MG63 (cell line): Measurements from ENCODE around the gene UPP1. TPM values are rescaled to one million over a fixed set of nuclear protein-coding genes. Genes with fewer than 3 reads are reported as not detected.

ENCODE experiments used
- DNase-seq: peaks from one replicate; pipeline ENCODE4 v3.0.0-alpha.2; 2020
- H3K27me3 ChIP-seq: fragments of 250-450 bp; sonication (Bioruptor Pico); 2 replicates; pipeline ENCODE4 v1.5.1; 2020; ENCODE audit warnings: mild to moderate bottlenecking, moderate library complexity
- H3K36me3 ChIP-seq: fragments of 250-450 bp; sonication (Bioruptor Pico); 2 replicates; pipeline ENCODE4 v1.5.1; 2020; ENCODE audit warnings: mild to moderate bottlenecking, moderate library complexity
- H3K4me3 ChIP-seq: fragments of 250-450 bp; sonication (Bioruptor Pico); 2 replicates; pipeline ENCODE4 v1.5.1; 2020; ENCODE audit warnings: mild to moderate bottlenecking, moderate library complexity
- H3K9me3 ChIP-seq: fragments of 250-450 bp; sonication (Bioruptor Pico); 2 replicates; pipeline ENCODE4 v1.5.1; 2020; ENCODE audit warnings: mild to moderate bottlenecking, moderate library complexity
- total RNA-seq: library from RNA; depleted of rRNA; stranded (reverse); fragments of >200 nt; shearing (Covaris generic); gene quantifications from 2 replicates; pipeline ENCODE4 v1.2.3, GENCODE V29; 2014; ENCODE audit warnings: low replicate concordance; rRNA removed

The UPP1 gene
- 4.9 and 6.2 TPM in 2 replicates for total RNA-seq

GRCh38 chr7:48089046-48090003, at the start of gene UPP1:
TSS of gene UPP1 (plus strand) at chr7:48089265. CDS start at chr7:48094784, 5,519 bp downstream.
- no peaks in the 10 kb centered on the region for H3K36me3 ChIP-seq
- DNase-seq = no peak
- H3K9me3 ChIP-seq = no peaks in the 10 kb centered on the region
- H3K27me3 ChIP-seq = no peaks in the 10 kb centered on the region
- H3K4me3 ChIP-seq = peak within 1 kb of the TSS; percentile 51

- H3K4me3 ChIP-seq = no peak overlapping the region
- H3K9me3 ChIP-seq = no peaks in the 10 kb centered on the region
- no peak for DNase-seq
- H3K36me3 ChIP-seq = no peaks in the 10 kb centered on the region
- H3K27me3 ChIP-seq = peaks cover 3% of the 10 kb centered on the region
Measured at GRCh38 chr7:48040944-48041652, 48.0 kb upstream of the UPP1 start.

- Histone ChIP-seq H3K9me3 (no peaks in the 10 kb centered on the region), H3K27me3 (no peaks in the 10 kb centered on the region), H3K36me3 (no peaks in the 10 kb centered on the region), H3K4me3 (no peak overlapping the region)
- no peak for DNase-seq
Measured at GRCh38 chr7:48041653-48041970, 47.5 kb upstream of the UPP1 start.

GRCh38 chr7:48042216-48042615, 46.8 kb upstream of the UPP1 start:
- Histone ChIP-seq H3K9me3 (no peaks in the 10 kb centered on the region), H3K4me3 (no peak overlapping the region), H3K27me3 (no peaks in the 10 kb centered on the region), H3K36me3 (no peaks in the 10 kb centered on the region)
- no peak for DNase-seq

GRCh38 chr7:48042636-48043035, 46.4 kb upstream of the UPP1 start:
- DNase-seq = no peak
- Histone ChIP-seq H3K4me3 (no peak overlapping the region), H3K36me3 (no peaks in the 10 kb centered on the region), H3K9me3 (no peaks in the 10 kb centered on the region), H3K27me3 (no peaks in the 10 kb centered on the region)

GRCh38 chr7:48045195-48045765, 43.8 kb upstream of the UPP1 start:
- no peak overlapping the region for H3K4me3 ChIP-seq
- no peaks in the 10 kb centered on the region for H3K36me3 ChIP-seq
- no peaks in the 10 kb centered on the region for H3K27me3 ChIP-seq
- no peaks in the 10 kb centered on the region for H3K9me3 ChIP-seq
- no peak for DNase-seq

GRCh38 chr7:48046458-48046857, 42.6 kb upstream of the UPP1 start:
- Histone ChIP-seq H3K27me3 (no peaks in the 10 kb centered on the region), H3K9me3 (no peaks in the 10 kb centered on the region), H3K4me3 (no peak overlapping the region), H3K36me3 (no peaks in the 10 kb centered on the region)
- DNase-seq = no peak

GRCh38 chr7:48048113-48048512, 41.0 kb upstream of the UPP1 start:
- DNase-seq = no peak
- Histone ChIP-seq H3K4me3 (no peak overlapping the region), H3K9me3 (no peaks in the 10 kb centered on the region), H3K36me3 (no peaks in the 10 kb centered on the region), H3K27me3 (no peaks in the 10 kb centered on the region)

GRCh38 chr7:48049850-48050249, 39.2 kb upstream of the UPP1 start:
- no peaks in the 10 kb centered on the region for H3K9me3 ChIP-seq
- no peaks in the 10 kb centered on the region for H3K36me3 ChIP-seq
- DNase-seq = no peak

GRCh38 chr7:48052748-48053147, 36.3 kb upstream of the UPP1 start:
- Histone ChIP-seq H3K36me3 (no peaks in the 10 kb centered on the region), H3K9me3 (0 out of 2 replicates have a peak, but pooled peaks cover 4% of the 10 kb centered on the region), H3K27me3 (no peaks in the 10 kb centered on the region), H3K4me3 (no peak overlapping the region)
- no peak for DNase-seq

More at GRCh38 chr7:48049850-48050249, 39.2 kb upstream of the UPP1 start:
- Histone ChIP-seq H3K4me3 (no peak overlapping the region), H3K27me3 (no peaks in the 10 kb centered on the region)

- H3K27me3 ChIP-seq = no peaks in the 10 kb centered on the region
- H3K36me3 ChIP-seq = no peaks in the 10 kb centered on the region
- DNase-seq = no peak
- no peak overlapping the region for H3K4me3 ChIP-seq
- H3K9me3 ChIP-seq = 0 out of 2 replicates have a peak, but pooled peaks cover 4% of the 10 kb centered on the region
Measured at GRCh38 chr7:48053736-48054135, 35.3 kb upstream of the UPP1 start.

GRCh38 chr7:48058990-48059389, 30.1 kb upstream of the UPP1 start:
- DNase-seq = no peak
- H3K27me3 ChIP-seq = no peaks in the 10 kb centered on the region; the same call in 1 of the 2 replicates
- peaks cover 9% of the 10 kb centered on the region; the same call in 1 of the 2 replicates for H3K9me3 ChIP-seq
- H3K36me3 ChIP-seq = no peaks in the 10 kb centered on the region
- H3K4me3 ChIP-seq = no peak overlapping the region

- no peak for DNase-seq
Measured at GRCh38 chr7:48059706-48060105, 29.4 kb upstream of the UPP1 start.

GRCh38 chr7:48063985-48064384, 25.1 kb upstream of the UPP1 start:
- Histone ChIP-seq H3K36me3 (no peaks in the 10 kb centered on the region), H3K27me3 (no peaks in the 10 kb centered on the region; the same call in 1 of the 2 replicates), H3K4me3 (no peak overlapping the region), H3K9me3 (peaks cover 5% of the 10 kb centered on the region; the same call in 1 of the 2 replicates)
- DNase-seq = no peak

More at GRCh38 chr7:48059706-48060105, 29.4 kb upstream of the UPP1 start:
- Histone ChIP-seq H3K9me3 (peaks cover 9% of the 10 kb centered on the region; the same call in 1 of the 2 replicates), H3K4me3 (no peak overlapping the region), H3K27me3 (no peaks in the 10 kb centered on the region; the same call in 1 of the 2 replicates), H3K36me3 (no peaks in the 10 kb centered on the region)

GRCh38 chr7:48067475-48067874, 21.6 kb upstream of the UPP1 start:
- DNase-seq = no peak
- H3K4me3 ChIP-seq = no peak overlapping the region

GRCh38 chr7:48074204-48074654, 14.8 kb upstream of the UPP1 start:
- no peak for DNase-seq

More at GRCh38 chr7:48067475-48067874, 21.6 kb upstream of the UPP1 start:
- Histone ChIP-seq H3K27me3 (no peaks in the 10 kb centered on the region; the same call in 1 of the 2 replicates), H3K36me3 (no peaks in the 10 kb centered on the region), H3K9me3 (peaks cover 5% of the 10 kb centered on the region)

GRCh38 chr7:48077423-48077822, 11.6 kb upstream of the UPP1 start:
- no peaks in the 10 kb centered on the region for H3K27me3 ChIP-seq
- H3K4me3 ChIP-seq = no peak overlapping the region
- H3K36me3 ChIP-seq = no peaks in the 10 kb centered on the region
- H3K9me3 ChIP-seq = no peaks in the 10 kb centered on the region; the same call in 1 of the 2 replicates
- DNase-seq = no peak

More at GRCh38 chr7:48074204-48074654, 14.8 kb upstream of the UPP1 start:
- Histone ChIP-seq H3K9me3 (no peaks in the 10 kb centered on the region; the same call in none of the 2 replicates), H3K36me3 (no peaks in the 10 kb centered on the region), H3K4me3 (no peak overlapping the region), H3K27me3 (no peaks in the 10 kb centered on the region)
